Prostate gland (tissue), 2 donors: ENCODE data around the gene PLAAT3. TPM values are rescaled to one million over a fixed set of nuclear protein-coding genes. Genes with fewer than 3 reads are reported as not detected.

ENCODE experiments used
- DNase-seq: peaks from one replicate; pipeline ENCODE4 v3.0.0-alpha.2; 2019; ENCODE audit warnings: low spot score
- H3K27ac ChIP-seq, 2 donors: fragments of 200-600 bp; sonication (generic); 2 replicates each; pipeline ENCODE4 v1.5.1; 2017 to 2019
- H3K27me3 ChIP-seq: fragments of 200-600 bp; sonication (generic); replicated peaks from 2 replicates; pipeline ENCODE4 v1.5.1; 2019; ENCODE audit not compliant: insufficient read depth
- H3K36me3 ChIP-seq, 2 donors: fragments of 200-600 bp; sonication (generic); 1 replicate in 1 of 2; 2 replicates in 1 of 2; pipeline versions ENCODE4 v1.5.1 to v1.8.1; 2017 to 2019
- H3K4me1 ChIP-seq: fragments of 200-600 bp; sonication (generic); replicated peaks from 2 replicates; pipeline ENCODE4 v1.5.1; 2019
- H3K4me3 ChIP-seq, 2 donors: fragments of 200-600 bp; sonication (generic); 2 replicates each; pipeline ENCODE4 v1.5.1; 2017 to 2019
- H3K9me3 ChIP-seq: fragments of 200-600 bp; sonication (generic); 2 replicates; pipeline ENCODE4 v1.5.1; 2017
- CTCF ChIP-seq, 4 experiments: fragments of 200-600 bp in 2 of 4; fragments of 450-650 bp in 2 of 4; sonication (generic) in 2 of 4; IDR thresholded peaks; 1 replicate in 3 of 4; 2 replicates in 1 of 4; pipeline ENCODE4 v1.5.1; 2016 to 2019; ENCODE audit warnings: antibody characterized with exemption in 4 of 4, mild to moderate bottlenecking in 2 of 4, moderate library complexity in 2 of 4
- POLR2A ChIP-seq: fragments of 450-650 bp; IDR thresholded peaks from one replicate; pipeline ENCODE4 v1.6.1; 2016; ENCODE audit warnings: antibody characterized with exemption, mild to moderate bottlenecking
- POLR2AphosphoS5 ChIP-seq: sonication (generic); formaldehyde crosslinking; IDR thresholded peaks from one replicate; pipeline ENCODE4 v1.6.1; 2017; ENCODE audit warnings: antibody characterized with exemption
- WGBS: methylation state at CpG from one replicate; pipeline ENCODE4 v1.1.5; 2018; 5-methylcytosine and 5-hydroxymethylcytosine counted together
- intact Hi-C: fragments of 100-400 bp; cut with DNase I; formaldehyde crosslinking; loops from one replicate; pipeline ENCODE4 v1.14.2; 2022
- total RNA-seq, 2 donors: library from RNA; depleted of rRNA; stranded (reverse); fragments of >200 nt; gene quantifications; one replicate each; pipeline ENCODE4 v1.1.0, GENCODE V29; 2016

Gene PLAAT3
- total RNA-seq, 2 donors from 2014 or later = 7.0 to 118 TPM

GRCh38 chr11:63564056-63564774 lies 50.0 kb downstream of the PLAAT3 start:
- no peaks in the 10 kb centered on the region for H3K36me3 ChIP-seq
- intact Hi-C loops = no loop called here
- no peaks in the 10 kb centered on the region for H3K9me3 ChIP-seq
- no peak overlapping the region for H3K4me3 ChIP-seq
- 88% methylated on average over 7 of the region's 7 CpGs for WGBS
- H3K27me3 ChIP-seq = no peaks in the 10 kb centered on the region
- no peaks in the 10 kb centered on the region for H3K4me1 ChIP-seq
- TF ChIP-seq POLR2AphosphoS5 = no peak
- TF ChIP-seq POLR2A = no peak
- TF ChIP-seq CTCF (IDR thresholded peaks at IDR 0.05) = no peak
- DNase-seq = no peak
- no peak overlapping the region for H3K27ac ChIP-seq

GRCh38 chr11:63563201-63564055 lies 50.8 kb downstream of the PLAAT3 start, which contains the start of gene PLAAT2:
Gene PLAAT2 (minus strand): TSS chr11:63563379. CDS start chr11:63563324, 55 bp downstream.
- WGBS = 97% methylated on average over 13 of the region's 13 CpGs
- Histone ChIP-seq H3K9me3 (no peaks in the 10 kb centered on the region), H3K4me3 (no peak within 1 kb of the TSS), H3K36me3 (no peaks in the 10 kb centered on the region), H3K27ac (no peak within 1 kb of the TSS), H3K27me3 (no peaks in the 10 kb centered on the region), H3K4me1 (no peaks in the 10 kb centered on the region)
- intact Hi-C loops = no loop called here
- DNase-seq = no peak
- TF ChIP-seq POLR2AphosphoS5 (no peak), POLR2A (no peak), CTCF (IDR thresholded peaks at IDR 0.05) (no peak)

GRCh38 chr11:63560506-63561180 lies 53.6 kb downstream of the PLAAT3 start:
- no peaks in the 10 kb centered on the region for H3K9me3 ChIP-seq
- H3K27ac ChIP-seq = no peak overlapping the region
- peak; percentile 70 for DNase-seq
- H3K36me3 ChIP-seq = no peaks in the 10 kb centered on the region
- H3K4me3 ChIP-seq = no peak overlapping the region
- intact Hi-C loops = no loop called here
- peak; percentile 73 for TF ChIP-seq POLR2AphosphoS5
- TF ChIP-seq POLR2A = peak; percentile 22
- TF ChIP-seq CTCF (IDR thresholded peaks at IDR 0.05) = no peak
- H3K27me3 ChIP-seq = no peaks in the 10 kb centered on the region
- WGBS = 48% methylated on average over 7 of the region's 7 CpGs
- no peaks in the 10 kb centered on the region for H3K4me1 ChIP-seq

- no peaks in the 10 kb centered on the region for H3K36me3 ChIP-seq
- TF ChIP-seq POLR2AphosphoS5 = peak; percentile 12
- TF ChIP-seq CTCF (IDR thresholded peaks at IDR 0.05) = no peak
- TF ChIP-seq POLR2A = no peak
- H3K27me3 ChIP-seq = no peaks in the 10 kb centered on the region
- no peaks in the 10 kb centered on the region for H3K9me3 ChIP-seq
- no peaks in the 10 kb centered on the region for H3K4me1 ChIP-seq
- H3K27ac ChIP-seq = no peak overlapping the region
- no peak overlapping the region for H3K4me3 ChIP-seq
- intact Hi-C loops = no loop called here
- DNase-seq = no peak
- 85% methylated on average over 7 of the region's 7 CpGs for WGBS
These were observed 55.6 kb downstream of the PLAAT3 start for GRCh38 chr11:63558459-63559157.
